GM11168 (cell line): Measurements from ENCODE around the gene ADORA1.

Experiments used
- in situ Hi-C: fragments of 300-500 bp; cut with MboI; formaldehyde crosslinking; loops from one replicate; pipeline ENCODE4 v1.12.0; 2022; ENCODE audit warnings: low sequenced_read_pairs; ENCODE audit not compliant: unreplicated experiment

The ADORA1 gene

GRCh38 chr1:203127666-203128430 is at the start of gene ADORA1:
TSS of gene ADORA1 (plus strand) at chr1:203127726. CDS start at chr1:203128842, 1,116 bp downstream.
- in situ Hi-C loops = no loop called here

GRCh38 chr1:203077956-203078355 is 49.6 kb upstream of the ADORA1 start:
- in situ Hi-C loops = no loop called here

- in situ Hi-C loops = no loop called here
These were observed 49.0 kb upstream of the ADORA1 start for GRCh38 chr1:203078478-203078877.

GRCh38 chr1:203080456-203080855 is 47.1 kb upstream of the ADORA1 start:
- in situ Hi-C loops = no loop called here

- in situ Hi-C loops = no loop called here
These were observed 45.9 kb upstream of the ADORA1 start for GRCh38 chr1:203081465-203082230.

GRCh38 chr1:203082231-203082505 is 45.4 kb upstream of the ADORA1 start:
- in situ Hi-C loops = no loop called here

GRCh38 chr1:203082571-203083462 is 44.7 kb upstream of the ADORA1 start:
- in situ Hi-C loops = no loop called here

GRCh38 chr1:203083463-203083921 is 44.0 kb upstream of the ADORA1 start:
- in situ Hi-C loops = no loop called here

GRCh38 chr1:203084588-203085527 is 42.7 kb upstream of the ADORA1 start:
- in situ Hi-C loops = no loop called here

- in situ Hi-C loops = no loop called here
These were observed 41.8 kb upstream of the ADORA1 start, which contains the start of gene MYOG for GRCh38 chr1:203085528-203086406. TSS of gene MYOG (minus strand) at chr1:203086012. CDS start at chr1:203085961, 51 bp downstream.

- in situ Hi-C loops = no loop called here
These were observed 40.3 kb upstream of the ADORA1 start for GRCh38 chr1:203086992-203087763.

GRCh38 chr1:203088441-203088840 is 39.1 kb upstream of the ADORA1 start:
- in situ Hi-C loops = no loop called here

GRCh38 chr1:203089001-203089650 is 38.4 kb upstream of the ADORA1 start:
- in situ Hi-C loops = no loop called here

- in situ Hi-C loops = no loop called here
These were observed 37.9 kb upstream of the ADORA1 start for GRCh38 chr1:203089651-203090045.

- in situ Hi-C loops = no loop called here
These were observed 36.9 kb upstream of the ADORA1 start for GRCh38 chr1:203090421-203091198.

GRCh38 chr1:203091199-203091477 is 36.4 kb upstream of the ADORA1 start:
- in situ Hi-C loops = no loop called here
